GM21717 (cell line): Measurements from ENCODE around the gene KRT82.
"Not testable (repeated sequence)": the region's sequence is repeated elsewhere in the genome, so short reads cannot be mapped to it uniquely, and the experiment has no call there.

ENCODE experiments used
- ATAC-seq: cut with Tn5 transposase; IDR thresholded peaks from one replicate; pipeline ENCODE4 v1.9.1; 2021; ENCODE audit warnings: mild to moderate bottlenecking, moderate library complexity; ENCODE audit not compliant: unreplicated experiment

KRT82 gene

DNA sequence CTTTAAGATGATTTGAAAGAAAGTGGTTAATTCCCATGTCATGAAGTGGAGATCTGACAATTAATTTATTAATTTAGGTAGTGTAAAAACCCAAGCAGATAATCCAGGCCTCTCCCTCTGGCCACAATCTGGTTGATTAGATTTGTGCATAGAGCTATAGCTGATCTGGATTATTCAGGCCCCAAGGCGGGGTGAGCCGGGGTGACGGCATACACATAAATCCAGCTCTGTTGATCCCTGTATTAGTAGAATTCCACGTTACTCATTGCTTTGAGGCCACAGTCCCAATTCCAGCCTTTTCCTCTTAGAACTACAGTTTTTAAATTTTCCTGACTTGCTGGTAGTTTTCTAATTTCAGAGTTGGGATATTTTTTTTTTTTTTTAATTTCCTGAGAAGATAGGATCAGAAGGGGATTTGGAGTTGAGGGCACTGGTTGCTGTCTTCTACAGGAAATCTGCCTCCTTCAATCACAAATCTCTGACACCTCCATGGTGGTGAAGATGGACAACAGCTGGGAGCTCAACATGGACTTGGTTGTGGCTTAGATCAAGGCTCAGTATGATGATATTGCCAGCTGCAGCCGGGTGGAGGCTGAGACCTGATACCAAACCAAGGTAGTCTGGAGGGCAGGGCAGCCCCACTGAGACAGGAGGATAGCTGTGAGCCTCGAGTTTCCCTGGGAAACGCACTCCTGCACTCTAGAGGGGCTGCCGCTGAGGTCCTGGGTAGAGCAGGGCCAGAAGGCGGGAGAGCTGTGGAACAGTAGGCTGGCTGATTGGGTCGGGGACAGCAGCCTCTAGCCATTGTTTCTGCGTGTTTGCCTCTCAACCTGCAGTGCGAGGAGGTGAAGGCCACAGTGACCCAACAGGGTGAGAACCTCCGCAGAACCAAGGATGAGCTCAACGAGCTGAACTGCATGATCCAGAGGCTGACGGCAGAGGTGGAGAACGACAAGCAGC is 58.3 kb downstream of the KRT82 start:
- no peak for ATAC-seq

DNA sequence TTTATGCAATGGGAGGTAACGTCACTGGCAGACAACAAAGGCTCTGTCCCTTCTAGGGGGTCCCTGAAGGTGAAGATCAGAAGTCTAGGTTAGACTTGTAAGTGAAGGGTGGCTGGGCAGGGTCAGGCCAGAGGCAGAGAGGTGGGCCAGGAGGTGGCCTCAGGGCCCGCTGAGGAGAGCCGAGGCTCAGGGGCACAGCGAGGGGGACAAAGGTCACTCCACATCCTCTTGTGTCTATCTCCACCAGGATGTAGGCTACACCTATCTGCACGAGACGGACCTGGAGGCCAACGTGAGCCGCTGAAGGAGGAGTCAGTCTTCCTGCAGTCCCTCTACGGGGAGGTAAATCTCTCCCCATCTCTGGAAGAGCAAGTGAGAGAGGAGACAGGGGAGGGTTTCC is 59.1 kb downstream of the KRT82 start:
- ATAC-seq: no peak

DNA sequence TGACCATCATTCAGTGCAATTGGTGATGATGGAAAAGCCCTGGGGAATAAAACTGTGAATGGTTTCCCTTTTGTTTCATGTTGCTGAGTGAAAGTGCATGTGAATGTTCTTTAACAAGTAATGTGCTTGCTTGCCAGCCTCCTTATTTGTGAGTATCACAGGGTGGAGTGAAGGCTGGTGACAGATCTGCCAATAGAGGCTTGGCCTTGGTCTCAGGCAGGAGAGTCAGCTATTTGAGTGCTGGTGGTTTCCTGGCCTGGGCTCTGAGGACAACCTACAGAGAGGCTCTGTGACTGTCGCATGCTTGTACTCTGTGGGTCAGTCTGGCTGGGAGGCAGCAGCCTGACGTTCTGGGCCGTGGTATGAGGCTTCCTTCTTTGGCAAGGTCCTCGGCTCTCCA is 59.5 kb downstream of the KRT82 start:
- no peak for ATAC-seq

DNA sequence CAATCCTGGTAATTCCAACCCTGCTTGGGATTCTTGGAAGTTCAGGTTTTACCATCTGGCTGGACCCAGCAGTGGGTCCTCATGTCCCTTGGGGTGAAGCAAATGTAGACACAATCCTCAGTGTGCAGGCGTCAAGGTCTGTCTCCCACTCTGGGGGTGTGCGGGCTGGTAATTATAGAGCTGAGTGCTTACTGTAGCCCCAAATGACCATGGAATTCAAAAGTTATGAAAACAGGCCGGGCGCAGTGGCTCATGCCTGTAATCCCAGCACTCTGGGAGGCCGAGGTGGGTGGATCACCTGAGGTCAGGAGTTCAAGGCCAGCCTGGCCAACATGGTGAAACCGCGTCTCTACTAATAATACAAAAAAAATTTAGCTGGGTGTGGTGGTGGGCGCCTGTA is 61.1 kb downstream of the KRT82 start:
- ATAC-seq: not testable (repeated sequence)

DNA sequence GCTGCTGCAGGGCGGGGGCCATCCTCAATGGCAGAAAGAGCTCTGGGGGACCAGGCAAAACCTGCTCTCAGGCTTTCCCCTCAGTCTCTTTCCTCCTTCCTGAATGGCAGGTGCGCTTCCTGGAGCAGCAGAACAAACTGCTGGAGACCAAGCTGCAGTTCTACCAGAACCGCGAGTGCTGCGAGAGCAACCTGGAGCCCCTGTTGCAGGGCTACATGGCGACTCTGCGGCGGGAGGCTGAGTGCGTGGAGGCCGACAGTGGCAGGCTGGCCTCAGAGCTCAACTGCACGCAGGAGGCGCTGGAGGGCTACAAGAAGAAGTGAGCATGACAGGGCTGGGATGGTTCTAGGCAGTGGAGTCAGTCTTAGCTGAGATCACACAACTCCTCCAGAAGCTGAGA is 62.0 kb downstream of the KRT82 start:
- no peak for ATAC-seq
